ENCODE results near the gene ACBD6.

The ACBD6 gene

GRCh38 chr1:180266275-180267210, 235.8 kb downstream of the ACBD6 start:
- DNase-seq: no peak

DNA sequence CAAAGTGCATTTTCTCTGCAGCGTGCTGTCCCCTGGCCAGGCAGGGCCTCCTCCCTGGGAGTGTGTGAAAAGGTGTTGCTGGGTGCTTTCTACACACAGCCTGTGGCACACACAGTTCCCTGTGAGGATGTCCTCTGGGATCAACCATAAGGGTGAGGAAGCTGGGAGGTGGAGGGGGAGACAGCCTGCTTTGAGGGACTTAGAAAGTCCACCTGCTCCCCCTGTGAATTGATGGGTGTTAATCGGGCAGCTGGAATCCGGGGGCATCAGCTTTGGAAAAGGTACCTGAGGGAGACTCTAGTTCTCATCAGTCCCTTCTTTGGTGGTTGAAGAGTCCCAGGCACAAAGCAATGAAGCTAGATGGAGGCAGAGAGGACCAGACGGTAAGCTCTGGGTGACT, 236.5 kb downstream of the ACBD6 start:
- DNase-seq: no peak

DNA sequence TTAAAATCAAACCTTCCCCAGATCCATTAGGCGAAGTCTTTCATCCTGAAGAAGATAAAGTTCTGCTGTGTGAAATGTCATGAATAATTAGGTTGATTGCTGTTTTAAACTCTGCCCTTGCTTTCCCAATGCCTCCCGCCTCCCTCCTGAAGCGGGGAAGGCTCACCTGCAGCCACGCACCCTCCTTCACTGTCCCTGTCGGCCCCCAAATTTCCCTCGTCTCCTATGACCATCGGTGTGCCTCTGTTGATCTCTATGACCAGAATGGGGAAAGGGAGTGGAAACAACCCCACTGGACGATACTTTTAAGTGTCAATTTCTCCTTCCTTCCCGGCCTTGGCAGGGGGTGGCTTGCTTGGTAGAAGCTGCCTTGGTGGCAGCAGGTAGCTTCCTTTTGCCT, 237.2 kb downstream of the ACBD6 start:
- DNase-seq: no peak

- no peak for DNase-seq
These were observed 237.8 kb downstream of the ACBD6 start for GRCh38 chr1:180264595-180264994.

GRCh38 chr1:180262628-180263488, 239.5 kb downstream of the ACBD6 start:
- no peak for DNase-seq

- no peak for DNase-seq
These were observed 240.7 kb downstream of the ACBD6 start for GRCh38 chr1:180261524-180262155.

DNA sequence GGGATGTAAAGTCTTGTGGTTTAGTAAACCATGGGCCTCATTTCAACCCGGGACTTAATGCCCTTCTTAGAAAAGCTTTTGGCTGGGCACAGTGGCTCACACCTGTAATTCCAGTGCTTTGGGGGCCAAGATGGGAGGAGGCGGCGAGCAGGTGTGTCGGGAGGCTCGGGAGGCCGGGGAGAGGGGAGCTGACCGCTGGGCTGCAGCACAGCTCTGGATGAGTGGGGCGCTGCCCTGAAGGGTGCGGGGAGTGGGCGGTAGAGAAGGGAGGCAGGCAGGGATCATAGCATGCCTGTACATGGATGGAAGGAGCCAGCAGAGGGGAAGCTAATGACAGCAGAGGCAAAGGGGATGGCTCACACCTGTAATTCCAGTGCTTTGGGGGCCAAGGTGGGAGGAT, 241.3 kb downstream of the ACBD6 start:
- DNase-seq: no peak

DNA sequence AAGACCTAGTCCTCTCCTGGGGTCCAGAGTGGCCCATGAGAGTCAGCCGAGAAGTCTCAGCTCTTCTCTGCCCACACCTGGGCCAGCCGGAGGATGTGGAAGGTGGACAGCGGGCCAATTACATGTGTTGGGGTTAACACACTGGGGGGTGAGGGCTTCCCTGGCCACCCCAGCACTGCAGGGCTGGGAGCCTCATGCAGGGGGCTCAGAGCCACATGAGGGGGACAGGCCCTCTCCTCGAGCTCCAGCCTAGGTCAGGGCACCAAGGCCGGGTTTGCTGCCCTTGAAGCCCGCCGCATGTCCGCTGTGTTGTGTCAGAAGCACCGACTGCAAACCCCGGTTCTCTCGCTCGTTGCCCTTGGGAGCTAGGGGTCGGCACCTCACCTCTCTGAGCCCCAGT, 241.8 kb downstream of the ACBD6 start:
- DNase-seq: no peak

DNA sequence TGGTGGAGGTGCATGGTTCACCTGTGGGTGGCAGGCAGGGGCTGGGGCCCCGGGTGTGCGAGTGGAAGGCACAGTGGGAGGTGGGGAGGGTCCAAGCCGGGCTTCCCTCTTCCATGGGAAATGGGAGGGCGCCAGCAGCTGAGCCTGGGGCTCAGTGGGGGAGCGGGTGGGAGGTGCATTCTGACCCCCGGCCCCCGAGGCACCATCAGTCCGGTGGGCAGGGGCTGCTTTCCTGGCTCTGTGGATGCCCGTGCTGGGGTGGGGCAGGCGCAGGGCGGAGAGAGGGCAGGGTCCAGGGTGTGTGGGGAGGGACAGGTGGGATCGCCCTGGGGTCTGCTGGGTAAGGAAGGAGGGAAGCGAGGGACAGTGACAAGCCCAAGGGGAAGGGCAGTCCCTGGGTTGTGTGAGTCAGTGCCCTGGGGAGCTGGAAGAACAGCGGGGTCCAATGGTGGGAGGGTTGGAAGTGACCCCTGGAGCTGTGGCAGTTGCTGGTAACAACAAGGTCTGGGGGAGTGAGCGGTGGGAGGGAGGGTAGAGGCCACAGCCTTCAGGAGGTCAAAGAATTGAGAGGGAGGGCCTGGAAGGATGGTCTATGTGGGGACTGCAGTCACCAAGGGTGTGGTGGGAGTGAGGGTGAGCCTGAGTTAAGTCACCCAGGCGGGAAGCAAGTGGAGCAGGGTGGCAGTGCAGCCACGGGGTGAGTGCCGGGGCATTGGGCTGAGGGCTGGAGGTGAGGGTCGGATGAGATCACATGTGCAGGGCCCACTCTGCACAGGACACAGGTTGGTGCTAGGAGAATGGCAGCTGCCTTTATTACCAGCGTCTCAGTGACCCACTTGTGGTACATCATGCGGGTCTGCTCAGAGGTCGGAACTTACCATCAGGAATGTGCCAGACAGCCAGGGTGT, 242.7 kb downstream of the ACBD6 start:
- no peak for DNase-seq

GRCh38 chr1:180258935-180259334, 243.4 kb downstream of the ACBD6 start:
- no peak for DNase-seq

DNA sequence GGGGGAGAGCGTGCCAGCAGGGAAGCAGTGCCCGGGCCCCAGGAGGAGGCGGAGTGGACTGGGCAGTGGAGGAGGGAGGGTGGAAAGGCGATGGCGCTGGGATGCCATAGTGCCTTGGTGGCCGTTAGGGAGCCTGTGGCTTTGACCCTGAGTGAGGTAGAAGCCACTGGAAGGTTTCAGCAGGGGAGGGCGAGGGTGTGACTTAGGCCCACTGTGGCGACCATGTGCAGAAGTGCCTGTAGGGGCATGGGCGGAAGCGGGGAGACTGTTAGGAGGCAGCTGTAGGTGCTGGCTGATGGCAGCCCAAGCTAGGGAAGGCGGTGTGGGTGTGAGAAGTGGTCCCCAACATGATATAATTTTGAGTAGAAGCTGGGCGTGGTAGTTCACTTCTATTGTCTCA, 244.1 kb downstream of the ACBD6 start:
- no peak for DNase-seq

- DNase-seq: no peak
These were observed 244.9 kb downstream of the ACBD6 start for GRCh38 chr1:180257486-180257885.

DNA sequence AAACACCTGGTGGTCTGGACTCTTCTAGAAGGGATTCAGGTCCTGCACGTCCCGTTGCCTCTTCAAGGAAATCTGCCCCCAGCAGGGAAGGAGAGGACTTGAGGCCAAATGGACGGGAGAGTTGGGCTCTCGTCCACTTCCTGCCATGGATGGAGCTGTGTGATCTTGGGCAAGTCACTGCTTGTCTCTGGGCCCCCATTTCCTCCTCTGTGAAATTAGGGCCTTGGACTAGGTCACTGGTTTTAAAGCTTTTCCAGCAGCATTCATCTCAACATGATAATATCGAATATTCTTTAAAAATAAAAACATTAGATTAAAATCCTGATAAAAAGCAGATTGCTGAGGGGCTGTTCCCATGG, 245.4 kb downstream of the ACBD6 start:
- DNase-seq: no peak

DNA sequence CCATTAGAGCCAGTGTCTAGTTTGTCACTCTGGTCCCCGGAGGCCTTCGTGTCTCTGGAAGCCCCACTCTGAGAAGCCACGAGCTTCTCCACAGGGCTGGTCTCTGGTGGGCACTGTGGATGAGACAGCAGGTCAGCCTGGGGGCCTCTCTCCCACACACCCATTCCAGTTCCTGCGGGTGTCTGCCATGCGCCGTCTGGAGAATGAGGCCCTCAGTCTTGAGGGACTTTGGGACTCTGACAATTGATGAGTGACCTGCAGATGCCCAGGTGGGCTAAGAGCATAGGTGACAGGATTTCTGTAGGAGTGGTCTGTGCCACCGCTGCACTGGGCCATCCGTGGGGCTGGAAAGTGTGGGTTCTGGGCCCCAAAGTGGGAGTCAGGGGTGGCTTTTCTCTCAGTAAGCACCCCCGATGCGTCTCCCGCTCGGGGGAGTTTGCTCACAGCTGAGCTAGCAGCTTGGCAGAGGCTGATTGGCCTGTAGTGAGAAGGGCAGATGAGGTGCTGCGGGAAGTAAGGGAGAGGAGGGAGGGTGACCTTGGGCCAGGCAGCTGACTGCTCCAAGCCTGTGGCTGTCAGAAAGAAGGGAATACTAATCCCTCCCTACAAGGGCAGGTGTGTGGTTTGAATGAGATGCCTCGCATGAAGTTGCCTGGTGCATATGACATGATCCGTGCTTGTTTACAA, 245.9 kb downstream of the ACBD6 start:
- no peak for DNase-seq

GRCh38 chr1:180255536-180256340, 246.6 kb downstream of the ACBD6 start:
- no peak for DNase-seq

- no peak for DNase-seq
These were observed 247.5 kb downstream of the ACBD6 start for GRCh38 chr1:180254854-180255253.

DNA sequence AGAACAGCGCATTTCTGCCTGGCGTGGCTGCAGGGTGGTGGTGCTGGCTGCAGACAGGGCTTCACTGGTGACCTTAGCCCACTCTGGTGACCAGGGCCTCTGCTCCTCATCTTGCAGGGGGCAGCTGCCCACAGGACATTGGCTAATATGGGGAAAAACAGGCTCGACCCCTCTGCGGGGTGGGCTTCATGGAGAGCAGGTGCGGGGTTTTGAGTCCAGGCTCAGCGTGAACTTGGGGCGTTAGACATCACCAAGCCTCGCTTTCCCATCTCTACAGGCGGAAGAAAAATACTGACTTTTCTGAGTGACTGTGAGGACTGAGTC, 247.9 kb downstream of the ACBD6 start:
- DNase-seq: no peak

DNA sequence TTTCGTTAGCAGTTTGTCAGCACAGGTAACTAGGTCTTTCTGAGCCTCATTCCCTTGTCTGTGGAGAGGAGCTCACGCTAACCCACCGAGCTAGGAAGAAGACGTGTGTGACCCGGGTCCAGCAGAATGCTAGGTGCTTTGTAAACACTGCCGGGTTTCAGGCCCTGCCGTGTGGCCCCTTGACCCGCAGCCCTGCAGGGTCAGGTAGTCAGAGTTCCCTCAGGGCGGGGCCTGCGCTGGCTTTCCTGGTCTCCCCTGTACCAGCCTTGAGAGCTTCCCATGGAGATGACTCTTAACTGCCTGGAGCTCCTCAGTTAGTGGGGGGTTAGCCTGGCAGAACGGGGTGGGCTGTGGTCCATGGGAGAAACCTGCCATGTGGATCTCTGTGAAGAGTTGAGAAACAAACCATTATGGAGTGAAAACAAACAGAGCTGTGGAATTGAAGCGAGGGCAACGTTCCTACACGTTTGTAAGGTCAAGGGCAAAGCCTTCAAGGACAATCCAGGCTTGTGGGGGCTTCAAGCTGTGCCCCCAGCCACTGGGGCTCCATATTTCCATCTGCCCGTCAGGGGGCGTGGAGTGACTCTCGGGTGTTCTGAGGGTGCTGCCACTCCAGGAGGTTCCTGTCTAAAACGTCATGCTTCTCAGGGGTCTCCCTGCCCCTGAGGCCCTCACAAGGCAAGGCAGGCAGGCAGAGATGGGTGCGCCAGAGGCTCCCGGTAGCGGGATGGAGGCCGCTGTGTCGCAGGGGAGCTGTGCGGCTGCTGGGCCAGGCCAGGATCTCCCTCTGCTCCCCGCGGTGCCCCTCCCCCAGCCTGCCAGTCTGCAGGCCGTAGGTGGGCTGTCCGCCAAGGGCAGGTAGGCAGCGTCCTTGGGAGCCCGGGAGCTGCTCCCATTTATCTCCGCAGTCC, 248.5 kb downstream of the ACBD6 start:
- DNase-seq: no peak

DNA sequence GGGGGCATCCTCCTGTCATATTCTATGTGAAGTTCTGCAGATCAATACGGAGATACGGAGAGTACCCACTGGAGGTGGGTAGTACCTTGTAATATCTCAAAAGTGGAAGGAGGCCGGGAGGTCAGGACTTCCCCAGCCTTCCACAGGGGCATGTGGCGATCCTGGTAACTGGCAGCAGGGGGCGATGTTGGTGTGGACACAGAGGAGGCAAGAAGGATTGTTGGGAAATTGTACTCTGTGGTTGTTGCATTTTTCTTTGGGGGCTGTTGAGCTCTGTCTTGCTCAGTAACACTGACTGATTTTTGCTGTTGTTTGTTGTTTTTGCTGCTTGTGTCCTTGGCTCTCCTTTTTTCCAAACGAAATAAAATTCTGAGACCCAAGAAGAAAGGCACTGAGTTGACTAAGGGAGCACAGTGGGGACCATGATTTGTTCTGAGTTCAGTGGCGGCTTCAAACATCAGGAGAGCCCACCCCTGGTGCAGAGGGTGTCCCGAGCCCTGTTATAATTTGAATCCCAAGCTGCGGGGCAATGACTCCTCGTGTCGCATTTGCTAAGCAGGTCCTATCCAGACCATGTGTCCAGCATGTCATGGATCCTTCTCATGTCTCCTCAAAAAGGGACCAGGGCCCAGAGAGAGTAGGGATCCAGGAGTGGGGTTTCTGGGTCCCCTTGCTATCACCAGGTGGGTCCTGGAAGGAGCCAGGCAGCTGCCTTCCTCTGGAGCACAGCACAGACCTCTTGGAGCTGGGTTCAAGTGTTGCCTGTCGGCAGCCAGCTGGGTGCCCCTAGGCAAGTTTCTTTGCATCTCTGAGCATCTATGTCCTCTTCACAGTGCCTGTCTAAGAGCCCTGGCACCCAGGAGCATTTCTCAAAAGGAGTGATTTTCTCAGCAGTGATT, 249.5 kb downstream of the ACBD6 start:
- DNase-seq: peak; percentile 61

Data from activated CD4-positive, alpha-beta T cell treated with anti-CD3 and anti-CD28 coated beads, Interleukin-2, amount 50 U/mL, for 1 hour (primary cell).